HG02885 (cell line): Measurements from ENCODE around the gene PPBP.
"Not testable (repeated sequence)": the region's sequence is repeated elsewhere in the genome, so short reads cannot be mapped to it uniquely, and the experiment has no call there.

Experiments
- ATAC-seq: cut with Tn5 transposase; IDR thresholded peaks from one replicate; pipeline ENCODE4 v1.9.1; 2021; ENCODE audit warnings: mild to moderate bottlenecking; ENCODE audit not compliant: unreplicated experiment, poor library complexity

PPBP gene

GRCh38 chr4:73952352-73952751 lies 35.6 kb downstream of the PPBP start:
- ATAC-seq, result no peak

GRCh38 chr4:73950376-73950920 lies 37.5 kb downstream of the PPBP start:
- ATAC-seq, result not testable (repeated sequence)

GRCh38 chr4:73948990-73949706 lies 38.8 kb downstream of the PPBP start:
- no peak for ATAC-seq

GRCh38 chr4:73948291-73948690 lies 39.7 kb downstream of the PPBP start:
- ATAC-seq, result no peak

- no peak for ATAC-seq
Measured at GRCh38 chr4:73947239-73947985, 40.6 kb downstream of the PPBP start.

- ATAC-seq, result no peak
Measured at GRCh38 chr4:73945674-73946449, 42.1 kb downstream of the PPBP start.

GRCh38 chr4:73945140-73945539 lies 42.9 kb downstream of the PPBP start:
- no peak for ATAC-seq

- no peak for ATAC-seq
Measured at GRCh38 chr4:73944061-73944875, 43.7 kb downstream of the PPBP start.

- no peak for ATAC-seq
Measured at GRCh38 chr4:73943555-73943954, 44.4 kb downstream of the PPBP start.

GRCh38 chr4:73936969-73937368 lies 51.0 kb downstream of the PPBP start:
- ATAC-seq, result no peak
